Thyroid gland (tissue), 4 donors: Measurements from ENCODE around the gene ZDHHC22.

Experiments
- POLR2A ChIP-seq, 2 donors: fragments of 450-650 bp; IDR thresholded peaks; one replicate each; pipeline ENCODE4 v1.6.1; 2017; ENCODE audit warnings: antibody characterized with exemption in 2 of 2, mild to moderate bottlenecking in 2 of 2, moderate library complexity in 1 of 2
- TF ChIP-seq, protein P1 (sequence below), 6 experiments: fragments of 200-600 bp in 3 of 6; fragments of 450-650 bp in 3 of 6; sonication (generic) in 3 of 6; IDR thresholded peaks; one replicate each; pipeline ENCODE4 v1.5.1; 2016 to 2019; ENCODE audit warnings: antibody characterized with exemption in 6 of 6, mild to moderate bottlenecking in 2 of 6, inconsistent platforms in 1 of 6, moderate library complexity in 1 of 6

DNA sequence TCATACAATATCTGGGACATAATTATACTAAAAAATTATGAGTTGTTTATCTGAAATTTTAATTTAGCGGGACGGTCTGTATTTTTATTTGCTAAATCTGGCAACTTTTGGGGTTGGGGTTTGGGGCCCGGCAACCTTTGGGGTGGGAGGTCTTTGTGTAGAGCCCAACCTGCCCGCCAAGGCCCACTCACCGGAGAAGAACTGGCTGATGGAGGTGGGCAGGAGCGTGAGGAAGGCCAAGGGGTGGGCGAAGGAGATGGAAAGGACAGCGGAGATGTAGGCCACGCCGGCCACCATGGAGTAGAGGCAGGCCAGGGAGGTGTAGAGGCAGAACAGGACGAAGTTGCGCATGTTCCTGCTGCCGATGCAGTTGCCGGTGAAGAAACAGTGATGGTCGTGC, 2.6 kb downstream of the ZDHHC22 start:
- TF ChIP-seq, protein P1, sequence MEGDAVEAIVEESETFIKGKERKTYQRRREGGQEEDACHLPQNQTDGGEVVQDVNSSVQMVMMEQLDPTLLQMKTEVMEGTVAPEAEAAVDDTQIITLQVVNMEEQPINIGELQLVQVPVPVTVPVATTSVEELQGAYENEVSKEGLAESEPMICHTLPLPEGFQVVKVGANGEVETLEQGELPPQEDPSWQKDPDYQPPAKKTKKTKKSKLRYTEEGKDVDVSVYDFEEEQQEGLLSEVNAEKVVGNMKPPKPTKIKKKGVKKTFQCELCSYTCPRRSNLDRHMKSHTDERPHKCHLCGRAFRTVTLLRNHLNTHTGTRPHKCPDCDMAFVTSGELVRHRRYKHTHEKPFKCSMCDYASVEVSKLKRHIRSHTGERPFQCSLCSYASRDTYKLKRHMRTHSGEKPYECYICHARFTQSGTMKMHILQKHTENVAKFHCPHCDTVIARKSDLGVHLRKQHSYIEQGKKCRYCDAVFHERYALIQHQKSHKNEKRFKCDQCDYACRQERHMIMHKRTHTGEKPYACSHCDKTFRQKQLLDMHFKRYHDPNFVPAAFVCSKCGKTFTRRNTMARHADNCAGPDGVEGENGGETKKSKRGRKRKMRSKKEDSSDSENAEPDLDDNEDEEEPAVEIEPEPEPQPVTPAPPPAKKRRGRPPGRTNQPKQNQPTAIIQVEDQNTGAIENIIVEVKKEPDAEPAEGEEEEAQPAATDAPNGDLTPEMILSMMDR (IDR thresholded peaks at IDR 0.05), result no peak
- no peak for TF ChIP-seq POLR2A (IDR thresholded peaks at IDR 0.05)
